Uterus (tissue), 4 donors: ENCODE results near the gene TUBB4A. TPM values are rescaled to one million over a fixed set of nuclear protein-coding genes. Genes with fewer than 3 reads are reported as not detected.
A peak's percentile ranks its signal among the peaks of the same experiment; 100 is the strongest.

Source experiments
- DNase-seq, 2 donors: peaks; one replicate each; pipeline ENCODE4 v3.0.0-alpha.2; 2019 to 2020
- H3K27ac ChIP-seq, 2 donors: fragments of 200-600 bp; sonication (generic); 1 replicate in 1 of 2; 2 replicates in 1 of 2; pipeline ENCODE4 v1.5.1; 2016 to 2018
- H3K27me3 ChIP-seq, 2 donors: fragments of 200-600 bp; sonication (generic); one replicate each; pipeline ENCODE4 v1.5.1; 2018 to 2019; ENCODE audit warnings: control low read depth in 1 of 2
- H3K36me3 ChIP-seq, 2 donors: fragments of 200-600 bp; sonication (generic); one replicate each; pipeline ENCODE4 v1.5.1; 2019; ENCODE audit warnings: control low read depth in 1 of 2
- H3K4me1 ChIP-seq, 2 donors: fragments of 200-600 bp; sonication (generic); one replicate each; pipeline ENCODE4 v1.5.1; 2018 to 2019; ENCODE audit warnings: control low read depth in 1 of 2
- H3K4me3 ChIP-seq, 2 donors: fragments of 200-600 bp; sonication (generic); 1 replicate in 1 of 2; 2 replicates in 1 of 2; pipeline ENCODE4 v1.5.1; 2018 to 2019; ENCODE audit warnings: mild to moderate bottlenecking in 1 of 2
- H3K9me3 ChIP-seq, 2 donors: fragments of 200-600 bp; sonication (generic); one replicate each; pipeline ENCODE4 v1.5.1; 2019; ENCODE audit warnings: control low read depth in 1 of 2
- POLR2A ChIP-seq, 2 donors: fragments of 450-650 bp; IDR thresholded peaks; one replicate each; pipeline ENCODE4 v1.6.1; 2016; ENCODE audit warnings: antibody characterized with exemption in 2 of 2, mild to moderate bottlenecking in 1 of 2, moderate library complexity in 1 of 2
- intact Hi-C: fragments of 100-400 bp; cut with DNase I; formaldehyde crosslinking; loops from one replicate; pipeline ENCODE4 v1.15.1; 2023; ENCODE audit warnings: low total_unique reads
- total RNA-seq, 4 donors: library from RNA; depleted of rRNA in 3 of 4; stranded (reverse); fragments of >200 nt in 3 of 4; gene quantifications; one replicate each; pipeline versions ENCODE4 v1.1.0 to v1.2.4, GENCODE V29; 2014 to 2023
- TF ChIP-seq, protein P1 (sequence below), 4 experiments: fragments of 200-600 bp in 2 of 4; fragments of 450-650 bp in 2 of 4; sonication (generic) in 2 of 4; IDR thresholded peaks; one replicate each; pipeline ENCODE4 v1.5.1; 2016 to 2019; ENCODE audit warnings: antibody characterized with exemption in 4 of 4, mild to moderate bottlenecking in 2 of 4, moderate library complexity in 1 of 4
- donor health status: DM: yes; HTN: yes; CAD: no.

Gene TUBB4A
- total RNA-seq, 4 donors from 2014 or later = 2.3 to 4.4 TPM; not detected in 2

DNA sequence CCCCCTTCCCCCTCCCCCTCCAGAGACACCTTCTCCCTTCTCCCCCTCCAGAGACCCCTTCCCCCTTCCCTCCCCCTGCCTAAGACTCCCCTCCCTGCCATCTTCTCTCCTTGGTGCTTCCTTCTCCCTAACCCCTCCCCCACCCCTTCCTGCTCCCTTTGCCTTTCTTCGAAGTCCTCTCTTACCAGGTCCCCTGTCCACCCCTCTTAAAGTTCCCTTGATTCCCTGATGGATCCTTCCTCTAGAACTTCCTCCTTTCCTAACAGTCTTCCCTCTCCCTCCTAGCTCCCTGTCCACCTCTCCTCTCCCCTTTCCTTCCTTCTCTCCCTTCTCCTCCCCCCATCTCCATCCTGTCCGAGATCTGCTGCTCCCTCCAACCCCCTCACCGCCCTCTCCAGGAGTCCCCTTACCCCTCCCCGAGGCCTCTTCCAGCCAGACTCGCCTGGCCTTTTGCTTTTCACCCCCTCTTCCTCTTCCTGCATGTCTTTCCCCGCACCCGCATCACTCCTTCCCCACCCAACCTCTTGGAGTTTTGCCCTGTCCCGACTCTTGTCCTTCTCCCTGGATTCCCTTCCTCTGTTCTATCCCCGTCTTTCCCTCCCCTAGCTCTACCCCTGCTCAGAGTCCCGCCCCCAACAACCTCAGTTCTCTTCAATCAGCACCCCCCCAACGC lies 31.8 kb upstream of the TUBB4A start:
- intact Hi-C loops = no loop called here
- DNase-seq = no peak
- peaks cover 0 to 4% of the 10 kb centered on the region in 2 donors for H3K27me3 ChIP-seq
- no peaks in the 10 kb centered on the region for H3K36me3 ChIP-seq
- no peak overlapping the region for H3K27ac ChIP-seq
- H3K9me3 ChIP-seq = no peaks in the 10 kb centered on the region
- no peak overlapping the region for H3K4me3 ChIP-seq
- TF ChIP-seq POLR2A (IDR thresholded peaks at IDR 0.05) = no peak
- TF ChIP-seq, protein P1, sequence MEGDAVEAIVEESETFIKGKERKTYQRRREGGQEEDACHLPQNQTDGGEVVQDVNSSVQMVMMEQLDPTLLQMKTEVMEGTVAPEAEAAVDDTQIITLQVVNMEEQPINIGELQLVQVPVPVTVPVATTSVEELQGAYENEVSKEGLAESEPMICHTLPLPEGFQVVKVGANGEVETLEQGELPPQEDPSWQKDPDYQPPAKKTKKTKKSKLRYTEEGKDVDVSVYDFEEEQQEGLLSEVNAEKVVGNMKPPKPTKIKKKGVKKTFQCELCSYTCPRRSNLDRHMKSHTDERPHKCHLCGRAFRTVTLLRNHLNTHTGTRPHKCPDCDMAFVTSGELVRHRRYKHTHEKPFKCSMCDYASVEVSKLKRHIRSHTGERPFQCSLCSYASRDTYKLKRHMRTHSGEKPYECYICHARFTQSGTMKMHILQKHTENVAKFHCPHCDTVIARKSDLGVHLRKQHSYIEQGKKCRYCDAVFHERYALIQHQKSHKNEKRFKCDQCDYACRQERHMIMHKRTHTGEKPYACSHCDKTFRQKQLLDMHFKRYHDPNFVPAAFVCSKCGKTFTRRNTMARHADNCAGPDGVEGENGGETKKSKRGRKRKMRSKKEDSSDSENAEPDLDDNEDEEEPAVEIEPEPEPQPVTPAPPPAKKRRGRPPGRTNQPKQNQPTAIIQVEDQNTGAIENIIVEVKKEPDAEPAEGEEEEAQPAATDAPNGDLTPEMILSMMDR (IDR thresholded peaks at IDR 0.05) = no peak
- H3K4me1 ChIP-seq = peaks cover 0 to 6% of the 10 kb centered on the region in 2 donors

DNA sequence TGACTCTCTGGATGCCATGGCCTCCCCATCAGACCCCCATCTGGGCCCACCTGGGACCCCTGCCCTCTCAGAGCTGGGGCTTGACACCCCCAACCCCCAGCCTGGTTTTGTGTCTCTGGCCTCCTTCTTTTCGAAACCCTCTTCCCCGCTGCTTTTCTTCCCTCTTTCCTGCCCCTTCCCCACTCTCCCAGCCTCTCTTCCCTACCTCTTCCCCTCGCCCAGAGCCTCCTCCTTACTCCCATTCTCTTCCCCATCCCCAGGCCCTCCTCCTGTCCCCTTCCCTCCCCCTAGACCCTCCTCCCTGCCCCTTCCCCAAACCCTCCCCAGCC lies 30.9 kb upstream of the TUBB4A start:
- no peaks in the 10 kb centered on the region for H3K9me3 ChIP-seq
- peaks cover 0 to 6% of the 10 kb centered on the region in 2 donors for H3K4me1 ChIP-seq
- no peak overlapping the region for H3K27ac ChIP-seq
- no peak overlapping the region for H3K4me3 ChIP-seq
- no peak for DNase-seq
- TF ChIP-seq, protein P1 (IDR thresholded peaks at IDR 0.05) = no peak
- no peak for TF ChIP-seq POLR2A (IDR thresholded peaks at IDR 0.05)
- H3K27me3 ChIP-seq = peaks cover 0 to 4% of the 10 kb centered on the region in 2 donors
- H3K36me3 ChIP-seq = no peaks in the 10 kb centered on the region
- intact Hi-C loops = no loop called here

DNA sequence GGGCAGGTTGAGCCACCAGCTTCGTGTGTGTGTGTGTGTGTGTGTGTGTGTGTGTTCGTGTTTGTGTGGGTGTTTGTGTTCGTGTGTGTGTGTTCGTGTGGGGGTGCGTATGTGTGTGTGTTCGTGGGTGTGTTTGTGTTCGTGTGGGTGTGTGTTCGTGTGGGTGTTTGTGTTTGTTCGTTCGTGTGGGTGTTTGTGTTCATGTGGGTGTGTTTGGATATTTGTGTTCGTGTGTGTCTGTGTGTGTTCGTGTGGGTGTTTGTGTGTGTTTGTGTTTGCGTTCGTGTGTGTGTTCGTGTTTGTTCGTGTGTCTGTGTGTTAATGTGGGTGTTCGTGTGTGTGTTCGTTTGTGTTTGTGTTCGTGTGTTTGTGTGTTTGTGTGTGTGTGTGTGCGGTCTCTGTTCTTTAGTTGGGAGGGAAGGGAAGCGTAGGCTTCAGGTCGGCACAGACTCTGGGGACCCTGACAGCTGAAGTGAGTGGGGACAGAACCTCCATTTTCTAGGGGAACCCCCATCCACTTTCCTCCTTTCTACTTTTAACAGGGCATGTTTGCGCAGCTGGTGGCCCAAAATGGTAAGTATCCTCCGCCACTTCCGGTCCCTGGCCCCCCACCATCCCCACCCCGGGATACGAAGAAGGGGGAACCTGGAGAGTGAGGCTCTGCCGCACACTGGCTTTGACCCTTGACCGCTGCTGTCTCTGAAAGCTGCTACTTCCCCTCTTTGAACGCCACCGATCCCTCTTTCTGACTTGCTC lies 30.3 kb upstream of the TUBB4A start:
- no peak for TF ChIP-seq POLR2A (IDR thresholded peaks at IDR 0.05)
- TF ChIP-seq, protein P1 (IDR thresholded peaks at IDR 0.05) = no peak
- no peak overlapping the region for H3K27ac ChIP-seq
- no peak for DNase-seq
- peaks cover 0 to 6% of the 10 kb centered on the region in 2 donors for H3K4me1 ChIP-seq
- H3K9me3 ChIP-seq = no peaks in the 10 kb centered on the region
- intact Hi-C loops = no loop called here
- H3K36me3 ChIP-seq = no peaks in the 10 kb centered on the region
- no peak overlapping the region for H3K4me3 ChIP-seq
- peaks cover 0 to 4% of the 10 kb centered on the region in 2 donors for H3K27me3 ChIP-seq

DNA sequence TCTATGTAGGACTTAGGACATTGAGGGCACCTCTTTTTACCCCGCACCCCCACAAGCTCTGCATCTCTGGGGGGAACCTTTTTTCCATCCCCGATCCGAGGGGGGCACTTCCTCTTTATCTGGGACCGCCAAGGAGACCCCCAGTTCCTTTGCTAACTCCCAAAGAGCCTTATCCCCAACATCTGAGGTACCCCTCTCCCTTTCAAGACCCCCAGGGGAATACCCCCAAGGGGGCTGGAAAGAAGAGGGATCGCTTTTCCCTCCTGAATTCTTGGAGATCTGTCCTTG lies 29.8 kb upstream of the TUBB4A start:
- no peak for TF ChIP-seq POLR2A (IDR thresholded peaks at IDR 0.05)
- TF ChIP-seq, protein P1 (IDR thresholded peaks at IDR 0.05) = no peak
- no peaks in the 10 kb centered on the region for H3K9me3 ChIP-seq
- H3K27ac ChIP-seq = no peak overlapping the region
- DNase-seq = no peak
- no peaks in the 10 kb centered on the region for H3K36me3 ChIP-seq
- H3K27me3 ChIP-seq = peaks cover 0 to 4% of the 10 kb centered on the region in 2 donors
- intact Hi-C loops = no loop called here
- H3K4me3 ChIP-seq = no peak overlapping the region
- peaks cover 0 to 6% of the 10 kb centered on the region in 2 donors for H3K4me1 ChIP-seq

DNA sequence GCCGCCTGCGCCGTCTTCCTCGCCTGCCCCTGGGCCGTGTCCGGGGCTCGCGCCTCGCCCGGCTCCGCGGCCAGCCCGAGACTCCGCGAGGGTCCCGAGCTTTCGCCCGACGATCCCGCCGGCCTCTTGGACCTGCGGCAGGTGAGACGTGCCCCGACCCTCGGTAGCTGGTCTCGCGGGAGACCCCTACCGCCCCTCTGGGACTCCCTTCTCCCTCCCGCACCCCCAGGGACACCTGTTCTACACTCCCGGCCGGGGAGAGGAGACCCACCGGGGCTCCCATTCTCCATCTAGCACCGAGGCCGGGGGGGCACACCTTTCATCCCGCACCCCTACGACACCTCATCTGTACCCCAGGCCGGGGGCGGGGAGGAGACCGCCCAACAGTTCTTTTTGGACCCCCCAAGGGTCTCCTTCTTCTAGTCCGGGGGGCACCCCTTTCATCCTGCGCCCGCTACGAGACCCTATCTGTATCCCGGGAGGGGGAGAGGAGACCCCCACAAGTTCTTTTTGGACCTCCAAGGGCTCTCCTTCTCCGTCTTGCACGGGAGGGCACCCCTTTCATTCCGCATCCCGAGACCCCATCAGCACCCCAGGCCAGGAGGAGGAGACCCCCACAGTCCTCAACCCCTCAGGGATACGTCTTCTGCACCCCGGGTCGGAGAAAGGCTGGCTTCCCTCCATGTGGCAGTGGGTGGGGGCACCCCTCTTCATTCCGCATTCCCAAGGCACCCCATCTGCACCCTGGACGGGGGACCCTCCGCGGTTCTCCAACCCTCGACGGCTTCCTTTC lies 29.2 kb upstream of the TUBB4A start:
- Histone ChIP-seq H3K4me3 (peak overlapping the region; percentile 34 to 37), H3K27ac (no peak overlapping the region), H3K36me3 (no peaks in the 10 kb centered on the region), H3K4me1 (peaks cover 0 to 6% of the 10 kb centered on the region in 2 donors), H3K27me3 (peaks cover 0 to 4% of the 10 kb centered on the region in 2 donors), H3K9me3 (no peaks in the 10 kb centered on the region)
- TF ChIP-seq, protein P1 (IDR thresholded peaks at IDR 0.05) = no peak
- no peak for TF ChIP-seq POLR2A (IDR thresholded peaks at IDR 0.05)
- peak in 1 of 2 donors; percentile 15 for DNase-seq
- intact Hi-C loops = no loop called here
